Ovary (tissue), 9 donors: ENCODE measurements around the gene ISG20L2. TPM values are rescaled to one million over a fixed set of nuclear protein-coding genes. Genes with fewer than 3 reads are reported as not detected.

Experiments
- DNase-seq, 5 donors: peaks; one replicate each; pipeline ENCODE4 v3.0.0-alpha.2; 2019 to 2020
- H3K27ac ChIP-seq, 2 donors: fragments of 200-600 bp; one replicate each; pipeline versions ENCODE4 v1.5.1 to v1.8.0; 2019 to 2022
- H3K27me3 ChIP-seq: fragments of 200-600 bp; one replicate; pipeline ENCODE4 v1.8.0; 2022
- H3K36me3 ChIP-seq: fragments of 200-600 bp; sonication (generic); one replicate; pipeline ENCODE4 v1.5.1; 2019
- H3K4me1 ChIP-seq: one replicate; pipeline ENCODE4 v1.8.1; 2013; ENCODE audit warnings: mild to moderate bottlenecking, moderate library complexity; ENCODE audit not compliant: insufficient read depth
- H3K4me3 ChIP-seq: fragments of 200-600 bp; sonication (generic); one replicate; pipeline ENCODE4 v1.5.1; 2017
- H3K9me3 ChIP-seq, 2 donors: fragments of 200-600 bp in 1 of 2; sonication (generic) in 1 of 2; one replicate each; pipeline versions ENCODE4 v1.5.1 to v1.8.1; 2013 to 2019; ENCODE audit warnings: mild to moderate bottlenecking in 1 of 2, moderate library complexity in 1 of 2
- CTCF ChIP-seq, 3 donors: fragments of 450-650 bp in 2 of 3; fragments of 200-600 bp in 1 of 3; IDR thresholded peaks; one replicate each; pipeline versions ENCODE4 v1.5.1 to v1.8.0; 2016 to 2022; ENCODE audit warnings: antibody characterized with exemption in 3 of 3, mild to moderate bottlenecking in 1 of 3
- EP300 ChIP-seq: sonication (generic); formaldehyde crosslinking; IDR thresholded peaks from one replicate; pipeline ENCODE4 v1.6.1; 2017; ENCODE audit warnings: antibody characterized with exemption
- POLR2A ChIP-seq: fragments of 450-650 bp; IDR thresholded peaks from one replicate; pipeline ENCODE4 v1.6.1; 2017; ENCODE audit warnings: antibody characterized with exemption, mild to moderate bottlenecking, moderate library complexity
- WGBS, 3 donors: extraction: QIAGEN DNeasy Blood & Tissue Kit in 1 of 3; methylation state at CpG; one replicate each; pipeline versions ENCODE4 v1.1.5 to v1.1.7; 2013 to 2017; 5-methylcytosine and 5-hydroxymethylcytosine counted together
- intact Hi-C, 4 donors: fragments of 100-400 bp; cut with DNase I; formaldehyde crosslinking; loops; one replicate each; pipeline versions ENCODE4 v1.11.0 to v1.15.1; 2022 to 2023
- polyA plus RNA-seq, 2 donors: library from polyadenylated mRNA; stranded (reverse); fragments of 200-250 nt in 1 of 2; fragments of 350-450 nt in 1 of 2; fragmentation: Illumina TruSeq in 1 of 2; extraction: RNeasy Lipid Tissue Mini Kit (QIAGEN cat#74804) in 1 of 2; gene quantifications; one replicate each; pipeline ENCODE4 v1.2.3, GENCODE V29; 2013 to 2014
- total RNA-seq, 7 donors: library from RNA; depleted of rRNA in 2 of 7; stranded (reverse); fragments of >200 nt in 2 of 7; fragmentation: NEBNext Ultra II Directional in 3 of 7; extraction: Animal tissue kit (Norgen Biotek cat#: 25700) in 3 of 7; gene quantifications; one replicate each; pipeline versions ENCODE4 v1.1.0 to v1.2.4, GENCODE V29; 2016 to 2023
- donor health status: DM: no; HTN: no; CAD: no; lungs with moderate emphysema.
- donor health status: DM: no; HTN: no; CAD: no.
- donor health status: Bipolar disorder and iron deficiency.
- donor health status: DM: yes; HTN: yes; CAD: no.
- donor health status: DM: no; HTN: no; CAD: no.
- donor health status: DM: yes; HTN: yes; CAD: no.

ISG20L2 gene
- total and polyA plus RNA-seq, 9 donors = 11.7 to 58.7 (median 26.1) TPM

GRCh38 chr1:156711011-156711817 lies 17.4 kb downstream of the ISG20L2 start:
- 42 to 64% (median 52%) methylated on average over 9 of the region's 9 CpGs for WGBS, 3 donors
- TF ChIP-seq CTCF (IDR thresholded peaks at IDR 0.05) = no peak
- no peak for TF ChIP-seq EP300
- TF ChIP-seq POLR2A = no peak
- peaks cover 7% of the 10 kb centered on the region for H3K4me1 ChIP-seq
- H3K27ac ChIP-seq = no peak overlapping the region
- intact Hi-C loops = no loop called here
- H3K4me3 ChIP-seq = no peak overlapping the region
- H3K9me3 ChIP-seq = no peaks in the 10 kb centered on the region
- no peaks in the 10 kb centered on the region for H3K27me3 ChIP-seq
- H3K36me3 ChIP-seq = no peaks in the 10 kb centered on the region
- no peak for DNase-seq

GRCh38 chr1:156709757-156710489 lies 18.6 kb downstream of the ISG20L2 start:
- no peak overlapping the region for H3K4me3 ChIP-seq
- no peaks in the 10 kb centered on the region for H3K27me3 ChIP-seq
- TF ChIP-seq EP300 (no peak), POLR2A (no peak), CTCF (IDR thresholded peaks at IDR 0.05) (no peak)
- intact Hi-C loops = loop anchor here in 1 of 4 donors (10.0 kb wide), 1 partner anchor 175 kb away; no protein-coding TSS in a partner anchor
- no peaks in the 10 kb centered on the region for H3K9me3 ChIP-seq
- WGBS, 3 donors = 36 to 47% (median 41%) methylated on average over 11 of the region's 11 CpGs
- no peaks in the 10 kb centered on the region for H3K36me3 ChIP-seq
- H3K27ac ChIP-seq = no peak overlapping the region
- peaks cover 14% of the 10 kb centered on the region for H3K4me1 ChIP-seq
- no peak for DNase-seq

GRCh38 chr1:156709031-156709430 lies 19.5 kb downstream of the ISG20L2 start:
- no peak overlapping the region for H3K27ac ChIP-seq

More at GRCh38 chr1:156709031-156709430, 19.5 kb downstream of the ISG20L2 start:
- DNase-seq = no peak
- H3K4me1 ChIP-seq = peaks cover 14% of the 10 kb centered on the region
- no peaks in the 10 kb centered on the region for H3K36me3 ChIP-seq
- TF ChIP-seq POLR2A = no peak
- no peak for TF ChIP-seq EP300
- no peak for TF ChIP-seq CTCF (IDR thresholded peaks at IDR 0.05)
- intact Hi-C loops = loop anchor here in 1 of 4 donors (10.0 kb wide), 1 partner anchor 176 kb away; no protein-coding TSS in a partner anchor
- H3K27me3 ChIP-seq = no peaks in the 10 kb centered on the region
- H3K4me3 ChIP-seq = no peak overlapping the region
- H3K9me3 ChIP-seq = no peaks in the 10 kb centered on the region
- 63 to 67% (median 64%) methylated on average over 4 of the region's 4 CpGs for WGBS, 3 donors
